Left lung (tissue), 10 donors: ENCODE measurements around the gene LSM14A. TPM values are rescaled to one million over a fixed set of nuclear protein-coding genes. Genes with fewer than 3 reads are reported as not detected.

Source experiments
- ATAC-seq: fragments of 200-7000 bp; cut with Tn5 transposase; one replicate; pipeline ENCODE4 v1.9.1; 2020; ENCODE audit warnings: moderate library complexity
- DNase-seq, 4 donors: peaks; one replicate each; pipeline ENCODE4 v3.0.0-alpha.2; 2013 to 2020
- H3K27ac ChIP-seq, 2 donors: fragments of 200-600 bp; sonication (generic) in 1 of 2; one replicate each; pipeline versions ENCODE4 v1.5.0 to v1.8.0; 2020 to 2021
- H3K27me3 ChIP-seq, 2 donors: fragments of 200-600 bp; sonication (generic) in 1 of 2; one replicate each; pipeline versions ENCODE4 v1.5.0 to v1.8.0; 2020 to 2021
- H3K36me3 ChIP-seq, 2 donors: fragments of 200-600 bp; sonication (generic) in 1 of 2; one replicate each; pipeline versions ENCODE4 v1.5.0 to v1.8.0; 2020 to 2021
- H3K4me1 ChIP-seq, 2 donors: fragments of 200-600 bp; one replicate each; pipeline ENCODE4 v1.8.0; 2021
- H3K4me3 ChIP-seq, 2 donors: fragments of 200-600 bp; sonication (generic) in 1 of 2; one replicate each; pipeline versions ENCODE4 v1.5.0 to v1.8.0; 2020 to 2021; ENCODE audit warnings: mild to moderate bottlenecking in 1 of 2
- H3K9me3 ChIP-seq, 2 donors: fragments of 200-600 bp; sonication (generic) in 1 of 2; one replicate each; pipeline versions ENCODE4 v1.5.0 to v1.8.0; 2020 to 2021
- CTCF ChIP-seq, 2 donors: fragments of 200-600 bp; sonication (generic) in 1 of 2; IDR thresholded peaks; one replicate each; pipeline versions ENCODE4 v1.5.0 to v1.8.0; 2021; ENCODE audit warnings: antibody characterized with exemption in 2 of 2
- intact Hi-C, 2 donors: fragments of 100-400 bp; cut with DNase I; formaldehyde crosslinking; loops; one replicate each; pipeline versions ENCODE4 v1.11.2 to v1.14.2; 2022
- polyA plus RNA-seq, 6 donors: library from polyadenylated mRNA; unstranded; fragments of 120-200 nt; gene quantifications; one replicate each; pipeline ENCODE4 v1.2.1, GENCODE V29; 2013; ENCODE audit not compliant: insufficient read length in 6 of 6
- total RNA-seq, 2 donors: library from RNA; stranded (reverse); fragmentation: NEBNext Ultra II Directional; extraction: Animal tissue kit (Norgen Biotek cat#: 25700); gene quantifications; one replicate each; pipeline ENCODE4 v1.2.1, GENCODE V29; 2021
- donor health status: DM: no; HTN: yes; CAD: no.
- donor health status: DM: no; HTN: no; CAD: no.

LSM14A gene
- total and polyA plus RNA-seq, 8 donors, result 88.0 to 176 (median 155) TPM

GRCh38 chr19:34277244-34277643 lies 104.9 kb downstream of the LSM14A start:
- peaks cover 0 to 6% of the 10 kb centered on the region in 2 donors for H3K4me1 ChIP-seq
- DNase-seq (no peak), ATAC-seq (no peak)
- no peak for TF ChIP-seq CTCF (IDR thresholded peaks at IDR 0.05)
- intact Hi-C loops, result loop anchor here in 1 of 2 donors (10.0 kb wide), 1 partner anchor 58 kb away; no protein-coding TSS in a partner anchor
- no peak overlapping the region for H3K4me3 ChIP-seq
- H3K27ac ChIP-seq, result no peak overlapping the region
- no peaks in the 10 kb centered on the region for H3K36me3 ChIP-seq
- no peaks in the 10 kb centered on the region for H3K9me3 ChIP-seq
- no peaks in the 10 kb centered on the region for H3K27me3 ChIP-seq

- ATAC-seq, result no peak
- no peak for DNase-seq
- TF ChIP-seq CTCF (IDR thresholded peaks at IDR 0.05), result no peak
- intact Hi-C loops, result loop anchor here in 1 of 2 donors (10.0 kb wide), 1 partner anchor 56 kb away; no protein-coding TSS in a partner anchor
- H3K36me3 ChIP-seq, result no peaks in the 10 kb centered on the region
- H3K27me3 ChIP-seq, result no peaks in the 10 kb centered on the region
- no peak overlapping the region for H3K27ac ChIP-seq
- H3K9me3 ChIP-seq, result no peaks in the 10 kb centered on the region
- H3K4me3 ChIP-seq, result no peak overlapping the region
- H3K4me1 ChIP-seq, result peaks cover 9% of the 10 kb centered on the region in 2 donors
Measured at GRCh38 chr19:34278783-34279182, 106.5 kb downstream of the LSM14A start.

Other genes with a start within 250 kb of the LSM14A start
- 10 to 100 TPM; 26.2 to 26.7 TPM for gene GARRE1, start 82.0 kb downstream of the LSM14A start, total RNA-seq
- gene GARRE1, start 82.0 kb downstream of the LSM14A start, polyA plus RNA-seq, result 10 to 100 TPM; 35.8 to 45.2 (median 37.1) TPM
- gene GPI, start 192.7 kb downstream of the LSM14A start, total RNA-seq, result 100 to 1,000 TPM; 189 to 248 TPM
- 100 to 1,000 TPM in 5 of 6 donors, 10 to 100 TPM in 1; 99.2 to 111 (median 107) TPM for gene GPI, start 192.7 kb downstream of the LSM14A start, polyA plus RNA-seq
- gene PDCD2L, start 231.9 kb downstream of the LSM14A start, total RNA-seq, result 10 to 100 TPM in 1 of 2 donors, 1 to 10 TPM in 1; 5.0 to 11.4 TPM
- 10 to 100 TPM; 10.9 to 14.7 (median 12.9) TPM for gene PDCD2L, start 231.9 kb downstream of the LSM14A start, polyA plus RNA-seq